ENCODE measurements around the gene TMEM37. TPM values are rescaled to one million over a fixed set of nuclear protein-coding genes. Genes with fewer than 3 reads are reported as not detected.

Gene TMEM37
- total RNA-seq, 1 experiment from 2014 or later = not detected

Other genes with a start within 250 kb of the TMEM37 start
- gene STEAP3, start 208.0 kb upstream of the TMEM37 start, total RNA-seq (2014; rRNA removed) = 39.1 and 42.4 TPM in 2 replicates
- 7.0 and 15.5 TPM in 2 replicates for gene C2orf76, start 65.0 kb upstream of the TMEM37 start, total RNA-seq (2014; rRNA removed)
- 135 and 150 TPM in 2 replicates for gene DBI, start 64.9 kb upstream of the TMEM37 start, total RNA-seq (2014; rRNA removed)
- not detected in 2 replicates for gene SCTR, start 92.6 kb downstream of the TMEM37 start, total RNA-seq (2014; rRNA removed)
- not detected in 2 replicates for gene CFAP221, start 112.6 kb downstream of the TMEM37 start, total RNA-seq (2014; rRNA removed)
- gene TMEM177, start 247.3 kb downstream of the TMEM37 start, total RNA-seq (2014; rRNA removed) = 17.1 and 18.8 TPM in 2 replicates